Activated naive CD4-positive, alpha-beta T cell treated with Interleukin-2 at 50 U/mL for 16 hours (primary cell): ENCODE results near the gene FAM25A.
"Not testable (repeated sequence)": the region's sequence is repeated elsewhere in the genome, so short reads cannot be mapped to it uniquely, and the experiment has no call there.

Experiments
- DNase-seq: peaks from one replicate; pipeline ENCODE4 v3.0.0-alpha.2; 2020

Gene FAM25A

GRCh38 chr10:87014986-87015716, 4.9 kb upstream of the FAM25A start:
- DNase-seq, result not testable (repeated sequence)

- DNase-seq, result not testable (repeated sequence)
These were observed 2.0 kb upstream of the FAM25A start for GRCh38 chr10:87018127-87018526.

- DNase-seq, result not testable (repeated sequence)
These were observed 1.0 kb upstream of the FAM25A start for GRCh38 chr10:87019066-87019465.

- not testable (repeated sequence) for DNase-seq
These were observed 590 bp upstream of the FAM25A start for GRCh38 chr10:87019504-87019903.

GRCh38 chr10:87025285-87025958, 5.3 kb downstream of the FAM25A start:
- not testable (repeated sequence) for DNase-seq

GRCh38 chr10:87026747-87027508, 6.8 kb downstream of the FAM25A start:
- DNase-seq, result not testable (repeated sequence)

- DNase-seq, result not testable (repeated sequence)
These were observed 10.3 kb downstream of the FAM25A start for GRCh38 chr10:87030419-87030818.

- DNase-seq, result no peak
These were observed 11.0 kb downstream of the FAM25A start for GRCh38 chr10:87030912-87031635.

- no peak for DNase-seq
These were observed 16.5 kb downstream of the FAM25A start for GRCh38 chr10:87036623-87037022.

GRCh38 chr10:87038286-87038717, 18.2 kb downstream of the FAM25A start:
- DNase-seq, result no peak

GRCh38 chr10:87038786-87039185, 18.7 kb downstream of the FAM25A start:
- DNase-seq, result no peak

- DNase-seq, result not testable (repeated sequence)
These were observed 23.5 kb downstream of the FAM25A start for GRCh38 chr10:87043579-87043978.

GRCh38 chr10:87045434-87045938, 25.4 kb downstream of the FAM25A start:
- DNase-seq, result no peak

GRCh38 chr10:87053111-87053510, 33.0 kb downstream of the FAM25A start:
- DNase-seq, result no peak

- no peak for DNase-seq
These were observed 33.6 kb downstream of the FAM25A start for GRCh38 chr10:87053577-87054181.

- DNase-seq, result no peak
These were observed 34.5 kb downstream of the FAM25A start for GRCh38 chr10:87054373-87055295.

GRCh38 chr10:87058171-87058570, 38.1 kb downstream of the FAM25A start:
- no peak for DNase-seq

- no peak for DNase-seq
These were observed 39.3 kb downstream of the FAM25A start for GRCh38 chr10:87059401-87059800.

- no peak for DNase-seq
These were observed 40.3 kb downstream of the FAM25A start for GRCh38 chr10:87060280-87060928.

GRCh38 chr10:87064651-87065050, 44.6 kb downstream of the FAM25A start:
- DNase-seq, result no peak

- no peak for DNase-seq
These were observed 46.1 kb downstream of the FAM25A start for GRCh38 chr10:87066178-87066577.
